ENCODE results near the gene NECTIN4.

GRCh38 chr1:161069731-161070270 lies 19.6 kb downstream of the NECTIN4 start, which contains the start of gene ARHGAP30:
- TF ChIP-seq, protein P1, sequence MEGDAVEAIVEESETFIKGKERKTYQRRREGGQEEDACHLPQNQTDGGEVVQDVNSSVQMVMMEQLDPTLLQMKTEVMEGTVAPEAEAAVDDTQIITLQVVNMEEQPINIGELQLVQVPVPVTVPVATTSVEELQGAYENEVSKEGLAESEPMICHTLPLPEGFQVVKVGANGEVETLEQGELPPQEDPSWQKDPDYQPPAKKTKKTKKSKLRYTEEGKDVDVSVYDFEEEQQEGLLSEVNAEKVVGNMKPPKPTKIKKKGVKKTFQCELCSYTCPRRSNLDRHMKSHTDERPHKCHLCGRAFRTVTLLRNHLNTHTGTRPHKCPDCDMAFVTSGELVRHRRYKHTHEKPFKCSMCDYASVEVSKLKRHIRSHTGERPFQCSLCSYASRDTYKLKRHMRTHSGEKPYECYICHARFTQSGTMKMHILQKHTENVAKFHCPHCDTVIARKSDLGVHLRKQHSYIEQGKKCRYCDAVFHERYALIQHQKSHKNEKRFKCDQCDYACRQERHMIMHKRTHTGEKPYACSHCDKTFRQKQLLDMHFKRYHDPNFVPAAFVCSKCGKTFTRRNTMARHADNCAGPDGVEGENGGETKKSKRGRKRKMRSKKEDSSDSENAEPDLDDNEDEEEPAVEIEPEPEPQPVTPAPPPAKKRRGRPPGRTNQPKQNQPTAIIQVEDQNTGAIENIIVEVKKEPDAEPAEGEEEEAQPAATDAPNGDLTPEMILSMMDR (IDR thresholded peaks at IDR 0.05; ENCODE audit: insufficient read depth, low read length, poor library complexity, severe bottlenecking), result no peak
- TF ChIP-seq EZH2phosphoT487 (conservative IDR thresholded peaks at IDR 0.05; ENCODE audit: low read length), result no peak
